HFFc6 (cell line): Measurements from ENCODE around the gene TUBB4B. TPM values are rescaled to one million over a fixed set of nuclear protein-coding genes. Genes with fewer than 3 reads are reported as not detected.

Experiments used
- DNase-seq: peaks from one replicate; pipeline ENCODE4 v3.0.0-alpha.2; 2018
- H3K27ac Mint-ChIP-seq: 2 replicates; pipeline ENCODE4 v1.8.0; 2020; ENCODE audit warnings: mild to moderate bottlenecking, mixed read lengths
- H3K27me3 Mint-ChIP-seq: 2 replicates; pipeline ENCODE4 v1.8.0; 2021; ENCODE audit warnings: mild to moderate bottlenecking, moderate library complexity, mixed read lengths; ENCODE audit not compliant: insufficient read depth
- H3K36me3 Mint-ChIP-seq: 2 replicates; pipeline ENCODE4 v1.8.0; 2021; ENCODE audit warnings: low read depth, mixed read lengths
- H3K4me1 Mint-ChIP-seq: 2 replicates; pipeline ENCODE4 v1.8.0; 2020; ENCODE audit warnings: low read depth, mixed read lengths
- H3K4me3 Mint-ChIP-seq: 2 replicates; pipeline ENCODE4 v1.8.0; 2020; ENCODE audit warnings: mild to moderate bottlenecking, moderate library complexity, mixed read lengths
- H3K9me3 Mint-ChIP-seq: 2 replicates; pipeline ENCODE4 v1.8.0; 2020; ENCODE audit warnings: mild to moderate bottlenecking, mixed read lengths
- total RNA-seq, 6 experiments: library from RNA; stranded (reverse); fragmentation: NEBNext Ultra II Directional; extraction: Animal tissue kit (Norgen Biotek cat#: 25700); gene quantifications; 2 replicates in 1 of 6; 3 replicates in 5 of 6; pipeline ENCODE4 v1.2.3, GENCODE V29; 2021
- TF ChIP-seq, protein P1 (sequence below): fragments of 200-600 bp; sonication (generic); IDR thresholded peaks from 2 replicates; pipeline ENCODE4 v1.5.0; 2021; ENCODE audit warnings: antibody characterized with exemption, mild to moderate bottlenecking

Gene TUBB4B
- total RNA-seq, 6 experiments from 2014 or later = 415 to 760 (median 681) TPM

DNA sequence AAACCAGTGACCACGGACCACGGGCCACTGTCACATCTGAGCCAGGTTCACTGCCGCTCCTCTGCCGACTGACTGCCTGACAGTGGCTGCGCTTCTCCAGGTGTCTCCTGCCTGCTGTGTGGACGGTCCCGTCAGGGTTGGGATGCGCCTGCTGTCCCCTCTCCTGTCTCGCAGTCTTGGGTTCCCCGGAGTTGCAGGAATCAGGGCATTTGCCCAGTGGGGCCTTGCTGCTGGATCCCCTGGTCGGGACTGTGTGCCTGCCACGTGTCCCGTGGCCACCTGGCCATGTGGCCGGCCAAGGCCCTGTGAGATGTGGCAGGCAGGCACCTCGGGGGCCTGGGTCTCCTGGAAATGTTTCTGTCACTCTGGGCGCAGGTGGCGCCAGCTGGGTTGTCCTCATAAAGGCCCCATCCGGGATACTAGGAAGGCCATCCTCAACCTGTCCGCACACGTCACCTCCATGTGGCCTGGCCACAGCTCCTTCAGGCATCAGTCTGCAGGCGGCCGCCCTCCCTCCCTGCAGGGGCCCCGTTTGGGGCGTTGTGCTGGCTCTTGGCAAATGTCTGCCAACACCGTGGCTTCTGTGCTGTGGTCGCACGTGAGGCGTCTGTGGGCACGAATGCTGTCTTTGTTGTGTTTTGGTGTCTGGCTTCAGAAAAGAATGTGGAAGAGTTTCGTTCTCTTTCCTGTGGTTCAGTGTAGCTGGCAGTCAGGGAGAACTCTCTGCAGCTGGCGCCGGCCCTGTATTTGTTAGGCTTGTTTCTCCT is 30.0 kb downstream of the TUBB4B start:
- no peak for DNase-seq
- Mint-ChIP-seq H3K9me3 (no peaks in the 10 kb centered on the region), H3K4me1 (peaks cover 31% of the 10 kb centered on the region), H3K27ac (no peak overlapping the region), H3K36me3 (peaks cover 20% of the 10 kb centered on the region), H3K4me3 (no peak overlapping the region), H3K27me3 (peaks cover 6% of the 10 kb centered on the region)
- TF ChIP-seq, protein P1, sequence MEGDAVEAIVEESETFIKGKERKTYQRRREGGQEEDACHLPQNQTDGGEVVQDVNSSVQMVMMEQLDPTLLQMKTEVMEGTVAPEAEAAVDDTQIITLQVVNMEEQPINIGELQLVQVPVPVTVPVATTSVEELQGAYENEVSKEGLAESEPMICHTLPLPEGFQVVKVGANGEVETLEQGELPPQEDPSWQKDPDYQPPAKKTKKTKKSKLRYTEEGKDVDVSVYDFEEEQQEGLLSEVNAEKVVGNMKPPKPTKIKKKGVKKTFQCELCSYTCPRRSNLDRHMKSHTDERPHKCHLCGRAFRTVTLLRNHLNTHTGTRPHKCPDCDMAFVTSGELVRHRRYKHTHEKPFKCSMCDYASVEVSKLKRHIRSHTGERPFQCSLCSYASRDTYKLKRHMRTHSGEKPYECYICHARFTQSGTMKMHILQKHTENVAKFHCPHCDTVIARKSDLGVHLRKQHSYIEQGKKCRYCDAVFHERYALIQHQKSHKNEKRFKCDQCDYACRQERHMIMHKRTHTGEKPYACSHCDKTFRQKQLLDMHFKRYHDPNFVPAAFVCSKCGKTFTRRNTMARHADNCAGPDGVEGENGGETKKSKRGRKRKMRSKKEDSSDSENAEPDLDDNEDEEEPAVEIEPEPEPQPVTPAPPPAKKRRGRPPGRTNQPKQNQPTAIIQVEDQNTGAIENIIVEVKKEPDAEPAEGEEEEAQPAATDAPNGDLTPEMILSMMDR = no peak

DNA sequence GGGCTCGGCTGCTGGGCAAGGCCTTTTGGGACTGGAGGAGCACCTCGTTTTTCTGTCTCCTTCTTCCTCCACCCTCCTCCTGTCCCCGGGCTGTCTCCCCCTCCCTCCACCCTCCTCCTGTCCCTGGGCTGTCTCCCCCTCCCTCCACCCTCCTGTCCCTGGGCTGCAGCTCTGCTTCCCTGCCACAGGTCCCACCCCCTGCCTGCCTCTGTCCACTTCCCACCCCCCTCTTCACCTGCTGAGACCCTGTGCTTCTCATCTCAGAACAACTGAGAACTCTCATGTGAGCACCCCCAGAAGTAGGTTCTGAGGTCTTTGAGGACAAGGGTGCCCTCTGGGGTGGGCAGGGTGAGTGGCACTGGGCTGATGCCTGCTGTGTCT is 30.6 kb downstream of the TUBB4B start:
- peaks cover 6% of the 10 kb centered on the region for H3K27me3 Mint-ChIP-seq
- H3K4me3 Mint-ChIP-seq = no peak overlapping the region
- no peak overlapping the region for H3K27ac Mint-ChIP-seq
- TF ChIP-seq, protein P1 = no peak
- peaks cover 34% of the 10 kb centered on the region for H3K4me1 Mint-ChIP-seq
- no peak for DNase-seq
- peaks cover 20% of the 10 kb centered on the region for H3K36me3 Mint-ChIP-seq
- H3K9me3 Mint-ChIP-seq = no peaks in the 10 kb centered on the region

DNA sequence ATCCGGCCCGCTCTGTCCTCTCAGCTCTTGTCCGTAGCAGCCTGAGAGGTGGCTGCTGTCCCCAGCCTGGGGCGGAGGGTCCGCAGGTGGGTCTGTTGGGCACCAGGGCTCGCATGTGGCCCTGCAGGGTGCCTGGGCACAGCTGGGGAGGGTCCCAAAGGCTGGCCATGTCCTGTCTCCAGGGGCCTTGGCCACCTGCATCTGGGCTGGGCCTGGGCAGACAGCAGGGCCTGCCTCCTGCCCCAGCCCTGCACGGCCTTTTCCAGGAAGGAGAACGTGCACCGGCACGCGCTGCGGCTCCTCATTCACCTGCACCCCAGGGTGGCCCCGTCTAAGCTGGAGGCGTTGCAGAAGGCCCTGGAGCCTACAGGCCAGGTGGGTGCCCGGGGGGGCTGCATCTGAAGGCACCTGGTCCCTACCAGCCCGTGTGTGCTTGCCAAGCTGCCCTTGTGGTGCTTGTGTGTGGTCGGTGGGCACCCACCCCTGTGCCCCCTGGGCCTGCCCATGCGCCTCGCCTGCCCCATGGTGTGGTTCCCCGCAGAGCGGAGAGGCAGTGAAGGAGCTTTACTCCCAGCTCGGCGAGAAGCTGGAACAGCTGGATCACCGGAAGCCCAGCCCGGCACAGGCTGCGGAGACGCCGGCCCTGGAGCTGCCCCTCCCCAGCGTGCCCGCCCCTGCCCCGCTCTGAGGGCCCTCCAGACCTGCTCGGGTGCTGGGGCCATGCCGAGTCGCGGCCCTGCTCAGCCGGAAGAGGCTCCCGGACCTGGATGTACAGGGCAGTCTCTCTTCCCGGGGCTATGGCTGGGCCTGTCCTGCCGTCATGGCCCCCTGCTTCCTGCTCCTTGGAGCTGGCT is 31.4 kb downstream of the TUBB4B start:
- no peak for DNase-seq
- Mint-ChIP-seq H3K9me3 (no peaks in the 10 kb centered on the region), H3K27me3 (peaks cover 10% of the 10 kb centered on the region), H3K27ac (no peak overlapping the region), H3K4me3 (no peak overlapping the region), H3K36me3 (peaks cover 20% of the 10 kb centered on the region), H3K4me1 (peaks cover 40% of the 10 kb centered on the region)
- TF ChIP-seq, protein P1 = no peak

DNA sequence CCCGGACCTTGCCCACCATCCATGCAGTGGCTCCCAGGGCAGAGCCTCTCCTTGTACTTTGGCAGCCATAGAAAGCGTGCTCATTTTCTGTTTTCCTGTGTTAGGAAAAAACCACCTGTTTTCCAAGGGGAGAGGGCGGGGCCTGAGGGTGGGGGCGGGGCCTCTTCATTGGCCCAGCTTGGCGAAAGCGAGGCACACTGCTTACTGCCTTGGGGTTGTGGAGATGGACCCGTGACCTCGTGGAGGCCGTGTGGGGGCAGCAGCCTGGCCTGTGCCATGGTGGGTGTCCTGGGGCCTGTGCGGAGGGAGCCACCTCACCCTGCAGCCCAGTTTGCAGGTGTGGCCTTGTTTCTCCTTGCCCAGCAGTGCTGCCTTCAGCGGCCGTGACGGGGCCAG is 32.0 kb downstream of the TUBB4B start:
- peaks cover 20% of the 10 kb centered on the region for H3K36me3 Mint-ChIP-seq

DNA sequence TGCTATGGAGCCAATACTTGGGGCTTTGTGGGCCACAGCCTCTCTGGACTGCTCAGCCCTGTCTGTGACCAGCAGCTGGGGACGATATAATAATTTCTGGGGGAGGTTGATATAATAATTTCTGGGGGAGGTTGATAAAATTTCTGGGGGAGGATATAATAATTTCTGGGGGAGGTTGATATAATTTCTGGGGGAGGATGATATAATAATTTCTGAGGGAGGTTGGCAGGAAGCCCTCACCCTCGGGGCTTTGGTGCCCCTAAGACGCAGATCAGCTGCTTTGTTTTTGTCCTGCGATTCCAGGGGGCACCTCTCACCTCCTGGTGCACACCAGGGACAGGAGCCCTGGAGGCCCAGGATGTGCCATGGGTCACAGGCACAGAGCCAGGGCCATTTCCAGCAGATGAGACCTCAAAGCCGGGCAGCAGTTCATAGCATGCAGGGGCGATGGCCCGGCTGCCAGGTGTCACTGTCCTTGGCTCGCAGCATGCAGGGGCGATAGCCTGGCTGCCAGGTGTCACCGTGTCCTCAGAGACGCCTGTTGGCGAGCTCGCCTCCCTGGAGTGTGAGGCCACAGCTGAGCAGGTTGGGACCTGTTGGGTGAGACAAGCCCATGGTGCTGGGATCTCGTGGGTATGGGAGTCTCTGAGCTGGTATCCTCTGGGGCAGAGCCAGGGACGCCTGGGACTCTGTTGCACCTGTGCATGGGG is 32.7 kb downstream of the TUBB4B start:
- no peak overlapping the region for H3K4me3 Mint-ChIP-seq
- H3K27ac Mint-ChIP-seq = no peak overlapping the region
- peaks cover 13% of the 10 kb centered on the region for H3K36me3 Mint-ChIP-seq
- TF ChIP-seq, protein P1 = no peak
- no peaks in the 10 kb centered on the region for H3K9me3 Mint-ChIP-seq
- H3K27me3 Mint-ChIP-seq = peaks cover 10% of the 10 kb centered on the region
- H3K4me1 Mint-ChIP-seq = peaks cover 27% of the 10 kb centered on the region
- DNase-seq = no peak

More for the DNA sequence above, 32.0 kb downstream of the TUBB4B start:
- TF ChIP-seq, protein P1 = no peak
- Mint-ChIP-seq H3K4me1 (peaks cover 34% of the 10 kb centered on the region), H3K9me3 (no peaks in the 10 kb centered on the region), H3K27me3 (peaks cover 10% of the 10 kb centered on the region), H3K4me3 (no peak overlapping the region), H3K27ac (no peak overlapping the region)
- no peak for DNase-seq
